Measurements from ENCODE around the gene CMPK1. TPM values are rescaled to one million over a fixed set of nuclear protein-coding genes. Genes with fewer than 3 reads are reported as not detected.

CMPK1 gene
- polyA plus RNA-seq, 1 donor: 150 TPM

DNA sequence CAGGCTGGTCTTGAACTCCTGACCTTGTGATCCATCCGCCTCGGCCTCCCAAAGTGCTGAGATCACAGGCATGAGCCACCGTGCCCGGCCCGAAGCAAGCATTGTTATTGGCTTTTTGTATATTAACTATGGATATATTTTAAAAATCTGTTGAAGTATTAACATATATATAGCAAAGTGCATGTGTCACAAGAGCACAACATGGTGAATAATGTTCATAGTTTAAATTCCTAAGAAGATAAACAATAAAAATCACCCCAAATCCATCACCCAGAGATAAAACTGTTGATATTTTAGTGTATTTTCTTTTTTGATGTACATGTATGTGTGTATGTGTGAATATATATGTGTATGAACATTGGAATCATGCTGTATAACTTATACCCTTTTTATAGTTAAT lies 73.4 kb downstream of the CMPK1 start:
- Histone ChIP-seq H3K4me3 (ENCODE audit: low read length) (no peak overlapping the region), H3K9me3 (ENCODE audit: control insufficient read depth, low read depth, low read length) (no peaks in the 10 kb centered on the region), H3K27me3 (ENCODE audit: control insufficient read depth, insufficient read depth, low read length) (peaks cover 3% of the 10 kb centered on the region), H3K4me1 (ENCODE audit: control insufficient read depth, insufficient read depth, low read length) (peaks cover 13% of the 10 kb centered on the region), H3K27ac (ENCODE audit: low read length) (no peak overlapping the region), H3K36me3 (ENCODE audit: control insufficient read depth, insufficient read depth, low read length) (no peaks in the 10 kb centered on the region)
- WGBS (ENCODE audit: insufficient coverage, low lambda C conversion rate): no CpG with 5 or more reads among the region's 5 CpGs
- DNase-seq: no peak

GRCh38 chr1:47407481-47407880 lies 73.9 kb downstream of the CMPK1 start:
- Histone ChIP-seq H3K27ac (ENCODE audit: low read length) (no peak overlapping the region), H3K36me3 (ENCODE audit: control insufficient read depth, insufficient read depth, low read length) (no peaks in the 10 kb centered on the region), H3K27me3 (ENCODE audit: control insufficient read depth, insufficient read depth, low read length) (peaks cover 3% of the 10 kb centered on the region), H3K9me3 (ENCODE audit: control insufficient read depth, low read depth, low read length) (no peaks in the 10 kb centered on the region), H3K4me3 (ENCODE audit: low read length) (no peak overlapping the region), H3K4me1 (ENCODE audit: control insufficient read depth, insufficient read depth, low read length) (peaks cover 8% of the 10 kb centered on the region)
- WGBS (ENCODE audit: insufficient coverage, low lambda C conversion rate): no CpG with 5 or more reads among the region's 3 CpGs
- DNase-seq: no peak

DNA sequence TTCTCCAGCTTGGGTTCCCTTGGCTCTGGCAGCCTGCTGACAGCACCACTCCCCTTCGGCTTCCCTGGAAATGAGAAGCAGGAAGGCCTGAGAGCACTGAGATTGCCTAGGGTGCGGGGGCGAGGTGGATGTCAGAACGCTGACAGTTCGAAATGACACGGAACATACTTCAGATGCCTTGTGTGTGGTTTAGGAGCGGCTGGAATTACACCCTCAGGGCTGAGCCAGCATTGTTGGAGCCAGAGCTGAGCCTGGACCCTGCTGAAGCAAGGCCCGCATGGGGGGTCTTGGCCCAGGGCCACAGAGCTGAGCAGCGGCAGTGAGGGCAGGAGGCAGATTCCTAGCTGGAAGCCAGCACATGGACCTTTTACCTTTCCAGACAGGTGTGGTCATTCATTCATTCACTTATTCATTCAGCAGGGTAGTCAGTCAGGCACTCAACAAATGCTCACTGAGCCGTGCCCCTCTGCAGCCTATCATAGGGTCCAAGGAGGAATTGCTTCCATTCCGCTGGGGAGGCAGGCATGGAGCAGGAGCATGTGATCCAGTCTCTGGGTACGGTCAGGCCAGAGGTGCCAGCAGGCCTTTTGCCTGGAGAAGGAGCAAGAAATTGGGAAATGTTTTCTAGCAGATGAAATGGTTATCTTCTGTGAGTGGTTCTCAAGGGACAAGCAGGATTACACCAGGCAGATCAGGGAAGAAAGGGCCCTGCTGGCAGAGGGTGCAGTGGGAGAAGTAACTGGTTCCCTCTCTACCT lies 75.9 kb downstream of the CMPK1 start:
- H3K36me3 ChIP-seq (ENCODE audit: control insufficient read depth, insufficient read depth, low read length): no peaks in the 10 kb centered on the region
- H3K27me3 ChIP-seq (ENCODE audit: control insufficient read depth, insufficient read depth, low read length): peaks cover 11% of the 10 kb centered on the region
- no CpG with 5 or more reads among the region's 12 CpGs for WGBS (ENCODE audit: insufficient coverage, low lambda C conversion rate)
- H3K27ac ChIP-seq (ENCODE audit: low read length): no peak overlapping the region
- H3K4me1 ChIP-seq (ENCODE audit: control insufficient read depth, insufficient read depth, low read length): no peaks in the 10 kb centered on the region
- no peak for DNase-seq
- no peaks in the 10 kb centered on the region for H3K9me3 ChIP-seq (ENCODE audit: control insufficient read depth, low read depth, low read length)
- no peak overlapping the region for H3K4me3 ChIP-seq (ENCODE audit: low read length)

GRCh38 chr1:47410068-47410455 lies 76.5 kb downstream of the CMPK1 start:
- no CpG with 5 or more reads among the region's 3 CpGs for WGBS (ENCODE audit: insufficient coverage, low lambda C conversion rate)
- Histone ChIP-seq H3K27ac (ENCODE audit: low read length) (no peak overlapping the region), H3K4me1 (ENCODE audit: control insufficient read depth, insufficient read depth, low read length) (no peaks in the 10 kb centered on the region), H3K36me3 (ENCODE audit: control insufficient read depth, insufficient read depth, low read length) (no peaks in the 10 kb centered on the region), H3K27me3 (ENCODE audit: control insufficient read depth, insufficient read depth, low read length) (peaks cover 16% of the 10 kb centered on the region), H3K4me3 (ENCODE audit: low read length) (no peak overlapping the region), H3K9me3 (ENCODE audit: control insufficient read depth, low read depth, low read length) (no peaks in the 10 kb centered on the region)
- DNase-seq: no peak

GRCh38 chr1:47411436-47411835 lies 77.8 kb downstream of the CMPK1 start:
- H3K4me3 ChIP-seq (ENCODE audit: low read length): no peak overlapping the region
- no peak for DNase-seq
- H3K36me3 ChIP-seq (ENCODE audit: control insufficient read depth, insufficient read depth, low read length): no peaks in the 10 kb centered on the region
- H3K27me3 ChIP-seq (ENCODE audit: control insufficient read depth, insufficient read depth, low read length): peaks cover 28% of the 10 kb centered on the region
- no peaks in the 10 kb centered on the region for H3K9me3 ChIP-seq (ENCODE audit: control insufficient read depth, low read depth, low read length)
- no peak overlapping the region for H3K27ac ChIP-seq (ENCODE audit: low read length)
- no peaks in the 10 kb centered on the region for H3K4me1 ChIP-seq (ENCODE audit: control insufficient read depth, insufficient read depth, low read length)
- WGBS (ENCODE audit: insufficient coverage, low lambda C conversion rate): no CpG with 5 or more reads among the region's 2 CpGs

GRCh38 chr1:47412437-47412836 lies 78.8 kb downstream of the CMPK1 start:
- H3K4me1 ChIP-seq (ENCODE audit: control insufficient read depth, insufficient read depth, low read length): no peaks in the 10 kb centered on the region
- no peak overlapping the region for H3K27ac ChIP-seq (ENCODE audit: low read length)
- H3K9me3 ChIP-seq (ENCODE audit: control insufficient read depth, low read depth, low read length): no peaks in the 10 kb centered on the region
- 92% methylated on average over 5 of the region's 14 CpGs for WGBS (ENCODE audit: insufficient coverage, low lambda C conversion rate)
- H3K4me3 ChIP-seq (ENCODE audit: low read length): no peak overlapping the region
- no peaks in the 10 kb centered on the region for H3K36me3 ChIP-seq (ENCODE audit: control insufficient read depth, insufficient read depth, low read length)
- H3K27me3 ChIP-seq (ENCODE audit: control insufficient read depth, insufficient read depth, low read length): peaks cover 33% of the 10 kb centered on the region
- no peak for DNase-seq

- peaks cover 60% of the 10 kb centered on the region for H3K27me3 ChIP-seq (ENCODE audit: control insufficient read depth, insufficient read depth, low read length)
- WGBS (ENCODE audit: insufficient coverage, low lambda C conversion rate): 44% methylated on average over 3 of the region's 21 CpGs
- no peak within 1 kb of the TSS for H3K4me3 ChIP-seq (ENCODE audit: low read length)
- no peaks in the 10 kb centered on the region for H3K9me3 ChIP-seq (ENCODE audit: control insufficient read depth, low read depth, low read length)
- H3K36me3 ChIP-seq (ENCODE audit: control insufficient read depth, insufficient read depth, low read length): no peaks in the 10 kb centered on the region
- no peaks in the 10 kb centered on the region for H3K4me1 ChIP-seq (ENCODE audit: control insufficient read depth, insufficient read depth, low read length)
- H3K27ac ChIP-seq (ENCODE audit: low read length): no peak within 1 kb of the TSS
- no peak for DNase-seq
These were observed 82.2 kb downstream of the CMPK1 start, which contains the start of gene FOXE3 for GRCh38 chr1:47415728-47416318. Gene FOXE3, plus strand, starts transcription at chr1:47416285. Its CDS starts 31 bp downstream, at chr1:47416316.

DNA sequence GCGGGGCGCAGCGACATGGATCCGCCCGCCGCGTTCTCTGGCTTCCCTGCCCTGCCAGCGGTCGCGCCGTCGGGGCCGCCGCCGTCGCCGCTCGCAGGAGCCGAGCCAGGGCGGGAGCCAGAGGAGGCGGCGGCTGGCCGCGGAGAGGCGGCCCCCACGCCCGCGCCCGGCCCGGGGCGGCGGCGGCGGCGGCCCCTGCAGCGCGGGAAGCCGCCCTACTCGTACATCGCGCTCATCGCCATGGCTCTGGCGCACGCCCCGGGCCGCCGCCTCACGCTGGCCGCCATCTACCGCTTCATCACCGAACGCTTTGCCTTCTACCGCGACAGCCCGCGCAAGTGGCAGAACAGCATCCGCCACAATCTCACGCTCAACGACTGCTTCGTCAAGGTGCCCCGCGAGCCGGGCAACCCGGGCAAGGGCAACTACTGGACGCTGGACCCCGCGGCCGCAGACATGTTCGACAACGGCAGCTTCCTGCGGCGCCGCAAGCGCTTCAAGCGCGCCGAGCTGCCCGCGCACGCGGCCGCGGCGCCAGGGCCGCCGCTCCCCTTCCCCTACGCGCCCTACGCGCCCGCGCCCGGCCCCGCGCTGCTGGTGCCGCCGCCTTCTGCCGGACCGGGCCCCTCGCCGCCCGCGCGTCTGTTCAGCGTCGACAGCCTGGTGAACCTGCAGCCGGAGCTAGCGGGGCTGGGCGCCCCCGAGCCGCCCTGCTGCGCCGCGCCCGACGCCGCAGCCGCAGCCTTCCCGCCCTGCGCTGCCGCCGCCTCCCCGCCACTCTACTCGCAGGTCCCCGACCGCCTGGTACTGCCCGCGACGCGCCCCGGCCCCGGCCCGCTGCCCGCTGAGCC lies 83.0 kb downstream of the CMPK1 start:
- peak in 1 of 2 donors; percentile 57 for DNase-seq
- H3K4me3 ChIP-seq (ENCODE audit: low read length): no peak overlapping the region
- no peaks in the 10 kb centered on the region for H3K4me1 ChIP-seq (ENCODE audit: control insufficient read depth, insufficient read depth, low read length)
- peaks cover 60% of the 10 kb centered on the region for H3K27me3 ChIP-seq (ENCODE audit: control insufficient read depth, insufficient read depth, low read length)
- no peaks in the 10 kb centered on the region for H3K9me3 ChIP-seq (ENCODE audit: control insufficient read depth, low read depth, low read length)
- H3K36me3 ChIP-seq (ENCODE audit: control insufficient read depth, insufficient read depth, low read length): no peaks in the 10 kb centered on the region
- H3K27ac ChIP-seq (ENCODE audit: low read length): no peak overlapping the region
- no CpG with 5 or more reads among the region's 134 CpGs for WGBS (ENCODE audit: insufficient coverage, low lambda C conversion rate)

GRCh38 chr1:47417170-47418044 lies 83.8 kb downstream of the CMPK1 start:
- peaks cover 57% of the 10 kb centered on the region for H3K27me3 ChIP-seq (ENCODE audit: control insufficient read depth, insufficient read depth, low read length)
- H3K4me1 ChIP-seq (ENCODE audit: control insufficient read depth, insufficient read depth, low read length): no peaks in the 10 kb centered on the region
- H3K36me3 ChIP-seq (ENCODE audit: control insufficient read depth, insufficient read depth, low read length): no peaks in the 10 kb centered on the region
- no peak overlapping the region for H3K4me3 ChIP-seq (ENCODE audit: low read length)
- H3K27ac ChIP-seq (ENCODE audit: low read length): no peak overlapping the region
- no peaks in the 10 kb centered on the region for H3K9me3 ChIP-seq (ENCODE audit: control insufficient read depth, low read depth, low read length)
- DNase-seq: peak in 1 of 2 donors; percentile 54
- 80% methylated on average over 1 of the region's 39 CpGs for WGBS (ENCODE audit: insufficient coverage, low lambda C conversion rate)

- Histone ChIP-seq H3K27ac (ENCODE audit: low read length) (no peak overlapping the region), H3K27me3 (ENCODE audit: control insufficient read depth, insufficient read depth, low read length) (peaks cover 57% of the 10 kb centered on the region), H3K9me3 (ENCODE audit: control insufficient read depth, low read depth, low read length) (no peaks in the 10 kb centered on the region), H3K4me3 (ENCODE audit: low read length) (no peak overlapping the region), H3K36me3 (ENCODE audit: control insufficient read depth, insufficient read depth, low read length) (no peaks in the 10 kb centered on the region), H3K4me1 (ENCODE audit: control insufficient read depth, insufficient read depth, low read length) (no peaks in the 10 kb centered on the region)
- no CpG with 5 or more reads among the region's 2 CpGs for WGBS (ENCODE audit: insufficient coverage, low lambda C conversion rate)
- DNase-seq: no peak
These were observed 84.5 kb downstream of the CMPK1 start for GRCh38 chr1:47418122-47418521.

Measured in large intestine (tissue), 3 donors.